Spleen (tissue), 7 donors: ENCODE data around the gene PIMREG.

Source experiments
- CTCF ChIP-seq, 11 experiments: fragments of 200-600 bp in 7 of 11; fragments of 450-650 bp in 4 of 11; sonication (generic) in 4 of 11; IDR thresholded peaks in 8 of 11; conservative IDR thresholded peaks in 3 of 11; 1 replicate in 7 of 11; 2 replicates in 4 of 11; pipeline versions ENCODE4 v1.4.0 to v1.8.0; 2016 to 2021; ENCODE audit warnings: antibody characterized with exemption in 11 of 11, inconsistent platforms in 4 of 11, mild to moderate bottlenecking in 1 of 11
- POLR2A ChIP-seq, 3 donors: fragments of 450-650 bp; IDR thresholded peaks; one replicate each; pipeline ENCODE4 v1.5.1; 2017; ENCODE audit warnings: antibody characterized with exemption in 3 of 3, mild to moderate bottlenecking in 1 of 3
- donor health status: DM: no; HTN: no; CAD: no; lungs with moderate emphysema.
- donor health status: DM: no; HTN: no; CAD: no.
- donor health status: DM: no; HTN: no; CAD: no.

GRCh38 chr17:6496640-6497441, 52.6 kb downstream of the PIMREG start:
- TF ChIP-seq CTCF (IDR thresholded peaks at IDR 0.05 in 8 of 11, conservative IDR thresholded peaks at IDR 0.05 in 3 of 11), result no peak
- no peak for TF ChIP-seq POLR2A (IDR thresholded peaks at IDR 0.05)
